Upper lobe of left lung (tissue), 4 donors: ENCODE measurements around the gene ZNF608.
A peak's percentile ranks its signal among the peaks of the same experiment; 100 is the strongest.

Experiments
- CTCF ChIP-seq, 6 experiments: fragments of 450-650 bp in 4 of 6; fragments of 200-600 bp in 2 of 6; sonication (generic) in 2 of 6; IDR thresholded peaks; one replicate each; pipeline ENCODE4 v1.5.1; 2016 to 2019; ENCODE audit warnings: antibody characterized with exemption in 6 of 6
- EP300 ChIP-seq, 4 donors: sonication (generic); formaldehyde crosslinking; IDR thresholded peaks; one replicate each; pipeline ENCODE4 v1.5.1; 2017; ENCODE audit warnings: antibody characterized with exemption in 4 of 4, control low read depth in 2 of 4
- POLR2A ChIP-seq, 4 donors: fragments of 450-650 bp; IDR thresholded peaks; one replicate each; pipeline ENCODE4 v1.5.1; 2016 to 2017; ENCODE audit warnings: antibody characterized with exemption in 4 of 4, mild to moderate bottlenecking in 2 of 4
- POLR2AphosphoS5 ChIP-seq, 2 donors: sonication (generic); formaldehyde crosslinking; IDR thresholded peaks; one replicate each; pipeline ENCODE4 v1.5.1; 2017; ENCODE audit warnings: antibody characterized with exemption in 2 of 2

DNA sequence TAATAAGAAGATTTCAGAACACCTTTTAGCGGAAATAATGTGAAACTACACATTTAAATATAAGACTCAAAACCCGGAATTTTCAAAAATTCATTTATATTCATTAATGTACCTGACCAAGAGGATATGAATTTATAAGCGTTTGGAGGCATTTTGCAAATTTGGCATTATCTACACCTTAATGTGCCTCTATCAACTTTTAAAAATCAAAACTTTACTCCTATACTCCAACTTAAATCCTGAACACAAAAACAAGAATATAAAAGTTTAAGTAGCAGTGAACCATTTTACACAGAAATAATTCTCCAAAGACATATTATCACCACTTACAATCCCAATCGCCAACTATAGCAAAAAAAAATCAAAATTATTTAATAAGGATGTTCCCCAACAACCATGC lies 3.9 kb downstream of the ZNF608 start:
- TF ChIP-seq CTCF (IDR thresholded peaks at IDR 0.05) (peak in 1 of 6 experiments; percentile 4), POLR2AphosphoS5 (IDR thresholded peaks at IDR 0.05) (no peak), POLR2A (IDR thresholded peaks at IDR 0.05) (no peak), EP300 (IDR thresholded peaks at IDR 0.05) (no peak)
